ENCODE measurements around the gene CACNA2D1. TPM values are rescaled to one million over a fixed set of nuclear protein-coding genes. Genes with fewer than 3 reads are reported as not detected.

CACNA2D1 gene
- polyA plus RNA-seq, 2 of the 4 experiments (the other 2 are of a cell fraction), result 18.0 to 32.9 TPM

DNA sequence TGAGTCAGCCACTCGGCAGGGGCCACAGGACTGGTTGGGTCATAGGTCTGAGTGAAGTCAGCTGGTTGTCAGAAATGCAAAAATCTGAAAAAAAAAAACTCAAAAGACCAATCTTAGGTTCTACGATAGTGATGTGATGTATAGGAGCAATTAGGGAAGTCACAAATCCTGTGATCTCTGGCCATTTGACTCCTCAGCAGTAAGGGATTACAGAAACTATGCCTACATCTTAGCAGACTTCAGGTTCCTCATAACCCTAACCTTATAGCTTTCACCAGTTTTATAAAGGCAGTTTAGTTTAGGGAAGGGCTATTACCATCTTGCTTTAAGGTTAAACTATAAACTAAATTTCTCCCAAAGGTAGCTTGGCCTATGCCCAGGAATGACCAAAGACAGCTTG is 510.6 kb downstream of the CACNA2D1 start:
- ATAC-seq, result no peak
- TF ChIP-seq PHF8 (IDR thresholded peaks at IDR 0.05; ENCODE audit: borderline replicate concordance, low read depth), result no peak
- TF ChIP-seq, protein P1, sequence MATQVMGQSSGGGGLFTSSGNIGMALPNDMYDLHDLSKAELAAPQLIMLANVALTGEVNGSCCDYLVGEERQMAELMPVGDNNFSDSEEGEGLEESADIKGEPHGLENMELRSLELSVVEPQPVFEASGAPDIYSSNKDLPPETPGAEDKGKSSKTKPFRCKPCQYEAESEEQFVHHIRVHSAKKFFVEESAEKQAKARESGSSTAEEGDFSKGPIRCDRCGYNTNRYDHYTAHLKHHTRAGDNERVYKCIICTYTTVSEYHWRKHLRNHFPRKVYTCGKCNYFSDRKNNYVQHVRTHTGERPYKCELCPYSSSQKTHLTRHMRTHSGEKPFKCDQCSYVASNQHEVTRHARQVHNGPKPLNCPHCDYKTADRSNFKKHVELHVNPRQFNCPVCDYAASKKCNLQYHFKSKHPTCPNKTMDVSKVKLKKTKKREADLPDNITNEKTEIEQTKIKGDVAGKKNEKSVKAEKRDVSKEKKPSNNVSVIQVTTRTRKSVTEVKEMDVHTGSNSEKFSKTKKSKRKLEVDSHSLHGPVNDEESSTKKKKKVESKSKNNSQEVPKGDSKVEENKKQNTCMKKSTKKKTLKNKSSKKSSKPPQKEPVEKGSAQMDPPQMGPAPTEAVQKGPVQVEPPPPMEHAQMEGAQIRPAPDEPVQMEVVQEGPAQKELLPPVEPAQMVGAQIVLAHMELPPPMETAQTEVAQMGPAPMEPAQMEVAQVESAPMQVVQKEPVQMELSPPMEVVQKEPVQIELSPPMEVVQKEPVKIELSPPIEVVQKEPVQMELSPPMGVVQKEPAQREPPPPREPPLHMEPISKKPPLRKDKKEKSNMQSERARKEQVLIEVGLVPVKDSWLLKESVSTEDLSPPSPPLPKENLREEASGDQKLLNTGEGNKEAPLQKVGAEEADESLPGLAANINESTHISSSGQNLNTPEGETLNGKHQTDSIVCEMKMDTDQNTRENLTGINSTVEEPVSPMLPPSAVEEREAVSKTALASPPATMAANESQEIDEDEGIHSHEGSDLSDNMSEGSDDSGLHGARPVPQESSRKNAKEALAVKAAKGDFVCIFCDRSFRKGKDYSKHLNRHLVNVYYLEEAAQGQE (IDR thresholded peaks at IDR 0.05), result no peak
- TF ChIP-seq POLR2A (IDR thresholded peaks at IDR 0.05; ENCODE audit: low read length), result no peak
- TF ChIP-seq ZFP36 (IDR thresholded peaks at IDR 0.05; ENCODE audit: borderline replicate concordance, partially characterized antibody), result no peak
- no peak for TF ChIP-seq RCOR1 (IDR thresholded peaks at IDR 0.05; ENCODE audit: low read depth, low read length)
- no peak for TF ChIP-seq MYC (IDR thresholded peaks at IDR 0.05; ENCODE audit: borderline replicate concordance, low read length)
- Histone ChIP-seq H3K4me2 (no peak overlapping the region), H3K4me3 (no peak overlapping the region), H3K27ac (no peak overlapping the region), H3K9me3 (no peaks in the 10 kb centered on the region), H3K4me1 (no peaks in the 10 kb centered on the region)
- DNase-seq (ENCODE audit: low read depth in 1 of 2, low spot score in 1 of 2), result no peak
- FAIRE-seq, result no peak
- ChIA-PET CTCF (interaction anchor here (1.3 kb wide), 1 partner anchor 19 kb away, joined by 3 read pairs; no protein-coding TSS in a partner anchor), POLR2A (no interaction called here)
- WGBS (ENCODE audit: missing lambda C conversion rate), result 72% methylated on average over 2 of the region's 2 CpGs

DNA sequence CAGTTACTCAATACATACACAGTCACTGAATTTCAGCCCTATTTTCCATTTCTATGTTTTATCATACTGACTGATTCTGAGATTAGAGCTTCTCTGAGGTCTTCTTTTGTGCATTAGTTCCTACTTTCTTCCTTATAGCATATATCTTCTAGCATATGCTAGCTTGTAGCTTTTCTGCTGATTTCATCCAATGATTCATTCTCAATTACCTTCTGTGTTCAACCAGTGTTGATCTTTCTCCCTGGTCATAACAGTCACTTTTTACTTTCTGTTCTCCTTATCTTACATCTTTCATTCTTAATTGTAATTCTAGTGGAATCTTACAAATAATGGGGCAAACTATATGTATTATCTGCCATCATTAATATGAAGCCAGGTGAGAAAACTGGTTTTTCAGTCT is 514.2 kb downstream of the CACNA2D1 start:
- FAIRE-seq (no peak), ATAC-seq (no peak), DNase-seq (ENCODE audit: low read depth in 1 of 2, low spot score in 1 of 2) (no peak)
- CTCF ChIA-PET, result no interaction called here
- no peak overlapping the region for H3K4me3 ChIP-seq
- no peak for TF ChIP-seq KDM1A (IDR thresholded peaks at IDR 0.05; ENCODE audit: low read depth)
- no peak for TF ChIP-seq RCOR1 (IDR thresholded peaks at IDR 0.05; ENCODE audit: low read depth, low read length)
- TF ChIP-seq GATA3 (IDR thresholded peaks at IDR 0.05; ENCODE audit: borderline replicate concordance), result no peak
- TF ChIP-seq HOXA7 (CRISPR knock-in tag; IDR thresholded peaks at IDR 0.05), result no peak
- TF ChIP-seq, protein P2, sequence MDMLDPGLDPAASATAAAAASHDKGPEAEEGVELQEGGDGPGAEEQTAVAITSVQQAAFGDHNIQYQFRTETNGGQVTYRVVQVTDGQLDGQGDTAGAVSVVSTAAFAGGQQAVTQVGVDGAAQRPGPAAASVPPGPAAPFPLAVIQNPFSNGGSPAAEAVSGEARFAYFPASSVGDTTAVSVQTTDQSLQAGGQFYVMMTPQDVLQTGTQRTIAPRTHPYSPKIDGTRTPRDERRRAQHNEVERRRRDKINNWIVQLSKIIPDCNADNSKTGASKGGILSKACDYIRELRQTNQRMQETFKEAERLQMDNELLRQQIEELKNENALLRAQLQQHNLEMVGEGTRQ (IDR thresholded peaks at IDR 0.05), result no peak
- no peak for TF ChIP-seq CHD2 (IDR thresholded peaks at IDR 0.05; ENCODE audit: low read length, partially characterized antibody)
- TF ChIP-seq, protein P3, sequence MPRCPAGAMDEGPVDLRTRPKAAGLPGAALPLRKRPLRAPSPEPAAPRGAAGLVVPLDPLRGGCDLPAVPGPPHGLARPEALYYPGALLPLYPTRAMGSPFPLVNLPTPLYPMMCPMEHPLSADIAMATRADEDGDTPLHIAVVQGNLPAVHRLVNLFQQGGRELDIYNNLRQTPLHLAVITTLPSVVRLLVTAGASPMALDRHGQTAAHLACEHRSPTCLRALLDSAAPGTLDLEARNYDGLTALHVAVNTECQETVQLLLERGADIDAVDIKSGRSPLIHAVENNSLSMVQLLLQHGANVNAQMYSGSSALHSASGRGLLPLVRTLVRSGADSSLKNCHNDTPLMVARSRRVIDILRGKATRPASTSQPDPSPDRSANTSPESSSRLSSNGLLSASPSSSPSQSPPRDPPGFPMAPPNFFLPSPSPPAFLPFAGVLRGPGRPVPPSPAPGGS (IDR thresholded peaks at IDR 0.05), result no peak
- TF ChIP-seq RARB (CRISPR knock-in tag; IDR thresholded peaks at IDR 0.05), result no peak
- no peak for TF ChIP-seq FOSB (CRISPR knock-in tag; IDR thresholded peaks at IDR 0.05)
- TF ChIP-seq, protein P4, sequence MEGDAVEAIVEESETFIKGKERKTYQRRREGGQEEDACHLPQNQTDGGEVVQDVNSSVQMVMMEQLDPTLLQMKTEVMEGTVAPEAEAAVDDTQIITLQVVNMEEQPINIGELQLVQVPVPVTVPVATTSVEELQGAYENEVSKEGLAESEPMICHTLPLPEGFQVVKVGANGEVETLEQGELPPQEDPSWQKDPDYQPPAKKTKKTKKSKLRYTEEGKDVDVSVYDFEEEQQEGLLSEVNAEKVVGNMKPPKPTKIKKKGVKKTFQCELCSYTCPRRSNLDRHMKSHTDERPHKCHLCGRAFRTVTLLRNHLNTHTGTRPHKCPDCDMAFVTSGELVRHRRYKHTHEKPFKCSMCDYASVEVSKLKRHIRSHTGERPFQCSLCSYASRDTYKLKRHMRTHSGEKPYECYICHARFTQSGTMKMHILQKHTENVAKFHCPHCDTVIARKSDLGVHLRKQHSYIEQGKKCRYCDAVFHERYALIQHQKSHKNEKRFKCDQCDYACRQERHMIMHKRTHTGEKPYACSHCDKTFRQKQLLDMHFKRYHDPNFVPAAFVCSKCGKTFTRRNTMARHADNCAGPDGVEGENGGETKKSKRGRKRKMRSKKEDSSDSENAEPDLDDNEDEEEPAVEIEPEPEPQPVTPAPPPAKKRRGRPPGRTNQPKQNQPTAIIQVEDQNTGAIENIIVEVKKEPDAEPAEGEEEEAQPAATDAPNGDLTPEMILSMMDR (IDR thresholded peaks at IDR 0.05), result no peak
- TF ChIP-seq CEBPB (IDR thresholded peaks at IDR 0.05), result no peak
- TF ChIP-seq RAD21 (conservative IDR thresholded peaks at IDR 0.05 in 1 of 2, IDR thresholded peaks at IDR 0.05 in 1 of 2), result no peak
- TF ChIP-seq, protein P5, sequence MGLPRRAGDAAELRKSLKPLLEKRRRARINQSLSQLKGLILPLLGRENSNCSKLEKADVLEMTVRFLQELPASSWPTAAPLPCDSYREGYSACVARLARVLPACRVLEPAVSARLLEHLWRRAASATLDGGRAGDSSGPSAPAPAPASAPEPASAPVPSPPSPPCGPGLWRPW (IDR thresholded peaks at IDR 0.05), result no peak
- TF ChIP-seq MAZ (IDR thresholded peaks at IDR 0.05; ENCODE audit: borderline replicate concordance, low read depth, low read length), result no peak
- no peak for TF ChIP-seq KDM5A (IDR thresholded peaks at IDR 0.05)
- POLR2A ChIA-PET, result no interaction called here
- H3K27ac ChIP-seq, result no peak overlapping the region
- H3K4me2 ChIP-seq, result no peak overlapping the region
- H3K4me1 ChIP-seq, result no peaks in the 10 kb centered on the region
- no peaks in the 10 kb centered on the region for H3K9me3 ChIP-seq
